GM10248 (cell line): Measurements from ENCODE around the gene SLC44A2.
"Not testable (repeated sequence)": the region's sequence is repeated elsewhere in the genome, so short reads cannot be mapped to it uniquely, and the experiment has no call there.

ENCODE experiments used
- CTCF ChIA-PET: fragments of 300-600 bp; sonication (Branson Sonifier 250); formaldehyde crosslinking; extraction: SDS; loops from one replicate; lab custom pipeline; 2021; ENCODE audit warnings: antibody characterized with exemption; lab: Yijun Ruan, JAX
- POLR2A ChIA-PET: fragments of 350-650 bp; sonication (Branson Sonifier 250); formaldehyde crosslinking; extraction: SDS; loops from one replicate; lab custom pipeline; 2020; ENCODE audit warnings: antibody characterized with exemption; lab: Yijun Ruan, JAX
- DNase-seq: peaks from one replicate; pipeline ENCODE4 v3.0.0; 2012; ENCODE audit errors: extremely low spot score
- TF ChIP-seq, protein P1 (sequence below): IDR thresholded peaks from 2 replicates; pipeline ENCODE4 v1.5.1; 2012; ENCODE audit warnings: mild to moderate bottlenecking, low read depth; ENCODE audit errors: extremely low read depth, missing control alignments, control extremely low read depth

Gene SLC44A2

DNA sequence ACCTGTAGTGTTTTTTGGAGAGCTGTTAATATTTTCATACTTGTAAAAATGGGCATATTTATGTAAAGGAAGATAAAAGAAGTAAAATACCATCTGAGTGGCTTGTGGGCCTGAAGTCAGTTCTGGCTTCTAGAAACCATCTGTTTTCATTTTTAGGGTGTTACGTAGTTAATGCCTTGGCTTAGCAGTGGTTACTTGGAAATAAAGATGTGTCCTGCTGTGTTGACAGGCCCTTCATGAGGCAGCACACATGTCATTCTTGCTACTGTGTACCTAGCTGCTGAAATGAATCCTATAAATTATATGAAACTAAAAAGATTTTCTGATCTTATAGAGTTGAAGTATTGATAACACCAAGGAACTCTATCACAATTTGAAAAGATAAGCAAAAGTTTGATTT is 44.8 kb downstream of the SLC44A2 start:
- POLR2A ChIA-PET, result interaction anchor here (0.6 kb wide), 1 partner anchor 174 kb away, joined by 4 read pairs; no protein-coding TSS in a partner anchor
- TF ChIP-seq, protein P1, sequence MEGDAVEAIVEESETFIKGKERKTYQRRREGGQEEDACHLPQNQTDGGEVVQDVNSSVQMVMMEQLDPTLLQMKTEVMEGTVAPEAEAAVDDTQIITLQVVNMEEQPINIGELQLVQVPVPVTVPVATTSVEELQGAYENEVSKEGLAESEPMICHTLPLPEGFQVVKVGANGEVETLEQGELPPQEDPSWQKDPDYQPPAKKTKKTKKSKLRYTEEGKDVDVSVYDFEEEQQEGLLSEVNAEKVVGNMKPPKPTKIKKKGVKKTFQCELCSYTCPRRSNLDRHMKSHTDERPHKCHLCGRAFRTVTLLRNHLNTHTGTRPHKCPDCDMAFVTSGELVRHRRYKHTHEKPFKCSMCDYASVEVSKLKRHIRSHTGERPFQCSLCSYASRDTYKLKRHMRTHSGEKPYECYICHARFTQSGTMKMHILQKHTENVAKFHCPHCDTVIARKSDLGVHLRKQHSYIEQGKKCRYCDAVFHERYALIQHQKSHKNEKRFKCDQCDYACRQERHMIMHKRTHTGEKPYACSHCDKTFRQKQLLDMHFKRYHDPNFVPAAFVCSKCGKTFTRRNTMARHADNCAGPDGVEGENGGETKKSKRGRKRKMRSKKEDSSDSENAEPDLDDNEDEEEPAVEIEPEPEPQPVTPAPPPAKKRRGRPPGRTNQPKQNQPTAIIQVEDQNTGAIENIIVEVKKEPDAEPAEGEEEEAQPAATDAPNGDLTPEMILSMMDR, result no peak
- DNase-seq, result no peak
- CTCF ChIA-PET, result interaction anchor here (1.0 to 1.9 kb wide), 2 partner anchors 47 to 89 kb away, joined by 4 to 9 read pairs; partner anchors contain the start of gene DNM2

DNA sequence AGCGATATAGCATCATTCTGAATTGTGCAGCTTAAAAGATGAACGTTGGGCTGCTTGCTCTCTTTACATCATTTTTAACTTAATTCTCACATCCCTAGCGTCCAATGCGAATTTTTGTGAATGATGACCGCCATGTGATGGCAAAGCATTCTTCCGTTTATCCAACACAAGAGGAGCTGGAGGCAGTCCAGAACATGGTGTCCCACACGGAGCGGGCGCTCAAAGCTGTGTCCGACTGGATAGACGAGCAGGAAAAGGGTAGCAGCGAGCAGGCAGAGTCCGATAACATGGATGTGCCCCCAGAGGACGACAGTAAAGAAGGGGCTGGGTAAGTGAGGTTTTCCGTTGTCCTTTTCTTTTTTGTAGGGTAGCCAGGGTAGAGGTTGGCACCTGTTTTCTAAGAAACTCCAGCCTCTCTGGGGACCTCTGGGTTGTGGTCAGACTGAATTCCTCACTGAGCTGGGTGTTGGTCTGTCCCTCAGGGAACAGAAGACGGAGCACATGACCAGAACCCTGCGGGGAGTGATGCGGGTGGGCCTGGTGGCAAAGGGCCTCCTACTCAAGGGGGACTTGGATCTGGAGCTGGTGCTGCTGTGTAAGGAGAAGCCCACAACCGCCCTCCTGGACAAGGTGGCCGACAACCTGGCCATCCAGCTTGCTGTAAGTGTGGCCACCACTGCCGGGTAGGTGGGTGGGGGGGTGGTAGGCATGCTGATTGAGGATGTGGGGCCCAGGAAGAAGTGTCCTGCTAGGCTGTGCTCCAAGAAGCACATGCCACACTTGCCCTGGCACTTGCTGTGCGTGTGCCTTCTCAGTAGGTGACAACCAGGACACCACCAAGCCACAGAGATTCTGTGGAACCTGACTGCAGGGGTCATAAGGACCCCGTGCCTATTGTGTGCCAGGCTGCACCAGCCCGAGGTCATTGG is 45.8 kb downstream of the SLC44A2 start:
- ChIA-PET POLR2A (interaction anchor here (0.6 to 1.0 kb wide), 2 partner anchors 10 to 173 kb away, joined by 3 to 4 read pairs; no protein-coding TSS in a partner anchor), CTCF (interaction anchor here (1.0 to 3.6 kb wide), 6 partner anchors 25 to 99 kb away, joined by 3 to 12 read pairs (median 4); partner anchors contain the start of gene DNM2)
- DNase-seq, result no peak
- TF ChIP-seq, protein P1, result no peak

DNA sequence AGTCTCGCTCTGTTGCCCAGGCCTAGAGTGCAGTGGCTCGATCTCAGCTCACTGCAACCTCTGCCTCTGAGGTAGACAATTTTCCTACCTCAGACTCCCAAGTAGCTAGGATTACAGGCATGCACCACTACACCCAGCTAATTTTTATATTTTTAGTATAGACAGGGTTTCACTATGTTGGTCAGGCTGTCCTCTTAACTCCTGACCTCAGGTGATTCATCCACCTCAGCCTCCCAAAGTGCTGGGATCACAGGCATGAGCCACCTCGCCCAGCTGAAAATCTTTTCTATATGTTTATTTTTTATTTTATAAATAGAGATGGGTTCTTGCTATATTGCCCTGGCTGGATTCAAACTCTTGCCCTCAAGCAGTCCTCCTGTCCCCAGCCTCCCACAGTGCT is 46.6 kb downstream of the SLC44A2 start:
- ChIA-PET POLR2A (interaction anchor here (1.0 kb wide), 1 partner anchor 10 kb away, joined by 3 read pairs; no protein-coding TSS in a partner anchor), CTCF (interaction anchor here (1.0 to 3.6 kb wide), 6 partner anchors 26 to 100 kb away, joined by 3 to 12 read pairs (median 4); partner anchors contain the start of gene DNM2)
- not testable (repeated sequence) for DNase-seq

DNA sequence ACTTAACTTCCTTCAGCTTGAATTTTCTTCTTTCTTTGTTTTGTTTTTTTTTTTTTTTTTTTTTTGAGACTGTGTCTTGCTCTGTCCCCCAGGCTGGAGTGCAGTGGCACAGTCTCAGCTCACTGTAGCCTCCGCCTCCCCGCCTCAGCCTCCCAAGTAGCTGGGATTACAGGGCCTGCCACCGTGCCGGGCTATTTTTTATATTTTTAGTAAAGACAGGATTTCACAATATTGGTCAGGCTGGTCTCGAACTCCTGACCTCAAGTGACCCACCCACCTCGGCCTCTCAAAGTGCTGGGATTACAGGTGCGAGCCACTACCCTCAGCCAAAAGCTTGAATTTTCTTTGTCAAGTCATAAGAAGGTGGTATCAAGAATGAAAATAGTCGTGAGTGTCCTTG is 49.9 kb downstream of the SLC44A2 start:
- CTCF ChIA-PET, result interaction anchor here (0.6 to 1.0 kb wide), 2 partner anchors 14 to 24 kb away, joined by 3 read pairs; no protein-coding TSS in a partner anchor
- POLR2A ChIA-PET, DNase-seq: not testable (repeated sequence)

DNA sequence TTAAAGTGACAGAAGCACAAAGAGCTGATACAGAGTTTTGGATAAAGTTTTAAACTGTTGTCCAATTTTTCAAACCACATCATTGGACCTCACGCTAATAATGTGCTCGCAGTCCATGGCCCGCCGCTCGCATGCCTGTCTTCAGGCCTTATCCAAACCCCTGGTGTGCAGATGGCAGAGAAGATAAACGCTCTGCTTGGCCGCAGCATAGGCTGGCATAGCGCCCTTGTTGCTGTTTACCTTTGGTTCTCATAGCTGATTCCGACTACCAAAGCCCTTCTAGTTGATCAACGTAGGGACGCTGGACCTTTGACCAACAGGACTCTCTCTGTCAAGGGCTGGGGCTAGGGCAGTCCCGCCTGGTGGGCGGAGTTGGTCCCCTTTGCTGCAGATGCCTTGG is 52.4 kb downstream of the SLC44A2 start:
- DNase-seq, result no peak
- CTCF ChIA-PET, result interaction anchor here (0.8 to 3.5 kb wide), 2 partner anchors 21 to 23 kb away, joined by 3 to 14 read pairs; partner anchors contain the start of gene QTRT1
- POLR2A ChIA-PET, result no interaction called here
- TF ChIP-seq, protein P1, result no peak

DNA sequence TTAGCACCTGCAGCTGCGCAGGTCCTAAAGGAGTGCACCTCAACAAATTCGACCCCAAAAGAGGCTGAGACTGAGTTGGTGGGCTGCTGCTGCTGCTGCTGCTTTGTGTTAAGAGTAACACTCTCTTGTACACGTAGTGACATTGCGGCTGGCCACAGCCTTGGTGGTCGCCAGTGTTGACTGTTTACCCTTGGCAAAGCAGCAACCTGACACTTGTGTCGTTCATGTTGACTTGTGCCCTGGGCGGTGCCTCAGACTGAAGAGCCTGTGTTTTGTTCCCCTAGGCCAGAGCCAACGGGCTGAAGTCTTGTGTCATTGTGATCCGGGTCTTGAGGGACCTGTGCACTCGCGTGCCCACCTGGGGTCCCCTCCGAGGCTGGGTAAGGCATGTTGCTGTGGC is 53.5 kb downstream of the SLC44A2 start:
- TF ChIP-seq, protein P1, result no peak
- ChIA-PET POLR2A (no interaction called here), CTCF (interaction anchor here (0.7 to 3.5 kb wide), 3 partner anchors 22 to 276 kb away, joined by 3 to 14 read pairs (median 5); partner anchors contain the start of genes CDC37 and QTRT1)
- DNase-seq, result no peak

DNA sequence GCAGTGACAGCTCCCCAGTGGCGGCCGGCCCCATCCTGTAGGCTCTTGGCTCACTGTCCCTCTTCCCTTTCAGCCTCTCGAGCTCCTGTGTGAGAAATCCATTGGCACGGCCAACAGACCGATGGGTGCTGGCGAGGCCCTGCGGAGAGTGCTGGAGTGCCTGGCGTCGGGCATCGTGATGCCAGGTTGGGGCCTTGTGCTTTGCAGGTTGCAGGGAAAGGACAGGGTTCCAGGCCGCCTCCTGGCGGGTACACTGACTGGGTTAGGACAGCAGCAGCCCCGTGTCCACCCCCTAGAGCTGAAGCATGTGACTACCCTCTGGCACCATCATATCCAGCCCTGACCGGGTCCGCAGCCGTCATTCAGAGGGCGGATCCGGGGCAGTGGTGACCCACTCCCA is 54.4 kb downstream of the SLC44A2 start:
- CTCF ChIA-PET, result interaction anchor here (1.2 to 3.5 kb wide), 2 partner anchors 21 to 35 kb away, joined by 5 to 14 read pairs; partner anchors contain the start of gene QTRT1
- POLR2A ChIA-PET, result no interaction called here
- DNase-seq, result no peak
- TF ChIP-seq, protein P1, result no peak
